M059J (cell line): Measurements from ENCODE around the gene TMTC2. TPM values are rescaled to one million over a fixed set of nuclear protein-coding genes. Genes with fewer than 3 reads are reported as not detected.
"Not testable (repeated sequence)": the region's sequence is repeated elsewhere in the genome, so short reads cannot be mapped to it uniquely, and the experiment has no call there.

Source experiments
- DNase-seq: peaks from one replicate; pipeline ENCODE4 v3.0.0-alpha.2; 2012; ENCODE audit warnings: low read depth
- total RNA-seq: library from RNA; depleted of rRNA; stranded (reverse); fragments of >200 nt; shearing (Covaris generic); gene quantifications from 2 replicates; pipeline ENCODE4 v1.2.3, GENCODE V29; 2014

TMTC2 gene
- total RNA-seq, 1 experiment from 2014 or later = 0.57 TPM

DNA sequence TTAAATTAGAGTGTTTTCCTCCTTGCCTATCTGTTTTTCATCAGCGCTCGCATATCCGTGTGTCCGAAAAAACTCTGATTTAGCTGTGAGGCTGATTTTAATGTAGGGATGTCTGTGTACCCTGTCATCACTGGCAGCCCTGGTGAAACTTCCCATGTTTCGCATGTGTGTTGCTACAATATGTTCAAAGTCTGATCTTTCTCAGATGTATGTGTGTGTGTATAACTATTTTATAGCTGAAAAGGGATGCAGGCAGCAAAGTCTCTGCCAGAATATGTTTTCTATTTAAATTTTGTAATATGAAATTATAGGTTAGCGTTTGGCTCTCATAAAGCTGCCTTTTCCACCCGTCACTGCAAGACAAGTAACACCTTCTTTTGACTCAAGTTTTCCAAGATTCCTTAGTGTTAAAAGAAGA is 154.8 kb downstream of the TMTC2 start:
- DNase-seq = no peak

DNA sequence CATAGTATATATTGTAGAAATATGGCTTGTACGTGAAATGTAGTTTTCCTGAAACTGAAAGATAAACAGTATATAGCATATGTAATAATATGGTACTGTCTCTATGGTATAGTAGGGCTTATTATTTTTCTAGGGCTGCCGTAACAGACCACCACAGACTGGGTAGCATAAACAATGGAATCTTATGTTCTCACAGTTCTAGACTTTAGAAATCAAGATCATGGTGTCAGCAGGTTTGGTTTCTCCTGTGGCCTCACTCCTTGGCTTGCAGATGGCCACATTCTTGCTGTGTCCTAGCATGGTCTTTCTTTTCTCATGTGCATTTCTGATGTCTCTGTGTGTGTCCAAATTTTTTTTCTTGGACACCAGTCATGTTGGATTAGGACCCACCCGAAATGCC is 155.8 kb downstream of the TMTC2 start:
- no peak for DNase-seq

- DNase-seq = not testable (repeated sequence)
These were observed 158.4 kb downstream of the TMTC2 start for GRCh38 chr12:82845076-82845475.

- DNase-seq = no peak
These were observed 162.1 kb downstream of the TMTC2 start for GRCh38 chr12:82848845-82849244.

DNA sequence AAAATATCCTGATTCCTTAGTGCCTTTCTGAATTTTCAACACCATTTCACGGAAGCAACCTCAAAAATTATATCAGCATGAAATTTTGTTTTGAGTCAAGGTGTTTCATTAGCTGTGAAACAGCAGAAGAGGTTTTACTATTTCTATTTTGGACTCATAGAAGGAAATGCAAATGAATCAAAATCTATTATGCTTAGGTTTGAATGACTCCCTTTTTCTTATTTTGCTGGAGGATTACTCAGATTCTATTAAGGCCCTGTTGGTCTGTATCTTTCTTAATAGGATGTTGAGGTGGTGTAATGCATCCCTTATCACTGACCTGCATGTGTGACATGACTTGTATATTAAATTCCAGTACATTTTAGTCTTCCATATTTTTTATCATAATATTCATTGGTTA is 165.8 kb downstream of the TMTC2 start:
- DNase-seq = no peak

GRCh38 chr12:82855872-82856271 is 169.2 kb downstream of the TMTC2 start:
- no peak for DNase-seq

GRCh38 chr12:82857276-82857675 is 170.6 kb downstream of the TMTC2 start:
- no peak for DNase-seq

GRCh38 chr12:82857911-82858533 is 171.3 kb downstream of the TMTC2 start:
- no peak for DNase-seq

DNA sequence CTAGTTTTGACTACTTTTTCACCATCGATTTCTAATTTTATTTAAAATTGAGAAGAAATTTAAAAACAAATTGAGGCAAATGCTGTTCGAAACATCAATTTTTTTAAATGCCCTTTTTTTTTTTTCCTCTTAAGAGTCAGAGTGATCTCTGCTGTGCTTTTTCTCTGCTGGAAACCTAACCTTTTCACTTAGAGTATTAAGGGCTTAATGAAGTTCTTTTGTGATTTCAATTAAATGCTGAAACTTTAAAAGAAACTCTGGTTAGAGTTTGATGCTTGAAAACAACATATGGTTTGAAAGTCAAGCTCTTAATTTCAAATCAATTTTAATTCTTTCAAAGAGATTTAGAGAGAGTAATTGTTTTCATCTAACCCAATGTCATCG is 171.8 kb downstream of the TMTC2 start:
- DNase-seq = no peak

GRCh38 chr12:82862069-82862841 is 175.5 kb downstream of the TMTC2 start:
- no peak for DNase-seq

DNA sequence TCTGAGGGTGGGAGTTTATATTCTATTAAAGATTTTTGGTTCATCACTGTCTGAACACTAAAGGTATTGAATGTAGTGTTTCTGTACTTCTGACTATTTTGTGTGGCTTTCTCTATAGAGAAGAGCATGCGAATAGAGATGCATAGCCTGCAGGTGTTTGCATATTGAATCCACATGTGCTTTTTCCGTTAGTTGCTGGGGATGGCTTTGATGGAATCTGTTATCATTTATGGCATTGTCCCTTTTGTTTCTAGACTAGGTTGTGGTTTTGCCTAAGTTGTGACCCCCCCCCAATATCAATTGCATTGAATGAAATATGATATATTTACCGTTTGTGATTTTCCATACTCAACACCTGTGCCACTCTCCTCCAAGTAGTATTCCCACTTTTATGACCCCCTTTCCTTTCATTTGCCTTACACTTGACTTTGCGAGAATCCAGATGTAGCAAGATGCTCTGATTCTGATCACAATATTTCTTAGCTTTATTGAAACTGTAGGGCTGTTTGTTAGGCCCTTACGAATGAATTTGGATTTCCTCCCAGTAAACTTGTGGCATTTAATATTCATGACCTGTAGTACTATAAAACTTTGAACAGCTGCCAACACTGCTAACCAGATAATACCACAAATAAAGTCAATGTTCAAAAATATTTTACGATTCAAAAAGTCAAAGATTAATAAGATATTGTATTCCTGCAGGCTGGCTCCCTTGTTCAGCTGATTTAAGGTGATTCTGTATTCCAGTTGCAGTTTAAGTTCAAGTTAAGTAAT is 176.4 kb downstream of the TMTC2 start:
- DNase-seq = no peak

- no peak for DNase-seq
These were observed 179.6 kb downstream of the TMTC2 start for GRCh38 chr12:82866227-82866775.

GRCh38 chr12:82866946-82867345 is 180.2 kb downstream of the TMTC2 start:
- no peak for DNase-seq

DNA sequence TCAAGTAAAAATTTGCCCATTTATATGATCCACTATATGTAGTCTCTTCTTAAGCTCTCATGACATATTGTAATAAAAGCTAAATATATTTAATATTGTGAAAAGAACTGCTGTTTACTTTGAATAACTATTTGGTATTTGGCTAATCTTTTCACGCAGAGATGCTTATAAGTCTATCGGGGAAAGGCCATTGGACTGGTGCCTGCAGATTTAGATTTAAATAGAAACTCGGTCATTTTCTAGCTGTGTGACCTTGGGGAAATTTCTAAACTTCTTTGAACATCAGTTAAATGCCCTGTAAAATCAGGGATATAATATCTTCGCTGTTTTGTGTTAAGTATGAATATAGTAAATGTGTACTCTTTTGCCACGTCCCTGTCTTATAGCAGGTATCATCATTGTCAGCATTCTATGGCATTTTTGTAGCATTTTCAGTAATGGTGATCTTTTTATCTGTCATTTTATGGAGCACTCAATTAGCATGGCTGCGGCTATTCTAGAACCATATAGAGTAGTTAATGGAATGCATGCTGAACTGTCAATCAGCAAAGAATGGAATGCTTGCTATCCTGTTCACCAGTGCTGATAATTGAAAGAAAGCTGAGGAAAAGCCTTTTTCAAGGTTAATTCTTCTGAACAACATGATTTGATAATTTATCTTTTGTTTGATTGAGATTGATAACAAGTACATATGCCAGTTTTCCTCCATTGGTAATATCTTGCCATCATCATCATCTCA is 181.2 kb downstream of the TMTC2 start:
- DNase-seq = no peak

DNA sequence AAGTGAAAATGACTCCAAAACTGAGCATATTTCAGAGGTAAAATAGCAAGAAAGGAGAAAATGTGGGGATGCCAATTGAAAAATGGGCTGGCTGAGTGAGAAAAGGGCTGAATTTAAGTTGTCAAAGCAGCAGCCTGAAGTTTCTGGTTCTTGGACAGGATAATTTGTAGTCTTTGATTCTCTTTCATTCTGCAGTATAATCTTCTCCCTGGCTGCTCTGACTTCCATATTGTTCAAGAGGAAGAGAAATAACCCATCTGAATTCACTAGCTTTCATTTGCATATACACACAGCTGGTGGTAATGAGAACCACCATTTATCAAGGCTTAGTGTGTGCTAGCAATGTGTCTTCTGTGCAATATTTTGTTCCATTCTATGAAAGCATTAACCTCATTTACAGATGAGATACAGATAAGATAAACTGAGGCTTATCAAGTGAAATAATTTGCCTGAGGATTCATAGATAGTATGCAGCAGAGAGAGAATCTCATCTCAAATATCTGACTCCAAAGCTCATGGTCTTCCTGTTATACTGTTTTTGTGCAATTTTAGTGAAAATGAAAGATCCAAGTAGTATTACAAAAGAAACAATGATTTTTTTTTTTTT is 184.2 kb downstream of the TMTC2 start:
- DNase-seq = no peak

DNA sequence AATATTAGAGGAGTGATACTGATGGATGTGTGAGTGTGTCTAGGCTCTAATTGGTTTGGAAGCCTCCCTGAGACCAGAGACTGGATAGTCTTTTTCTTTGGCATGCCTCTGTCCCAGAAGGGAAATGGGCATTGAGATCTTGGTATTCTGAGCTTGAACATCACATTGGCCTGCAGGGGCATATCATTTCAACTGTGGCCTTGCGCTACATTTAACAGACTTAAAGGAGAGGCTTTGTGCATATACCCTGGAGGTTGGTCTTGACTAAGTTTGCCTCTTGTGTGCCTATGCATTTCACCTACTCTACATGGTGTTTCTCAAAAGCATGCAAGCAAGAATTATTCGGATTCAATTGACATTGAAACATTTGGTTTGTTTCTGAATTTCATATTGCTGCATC is 185.4 kb downstream of the TMTC2 start:
- DNase-seq = no peak

DNA sequence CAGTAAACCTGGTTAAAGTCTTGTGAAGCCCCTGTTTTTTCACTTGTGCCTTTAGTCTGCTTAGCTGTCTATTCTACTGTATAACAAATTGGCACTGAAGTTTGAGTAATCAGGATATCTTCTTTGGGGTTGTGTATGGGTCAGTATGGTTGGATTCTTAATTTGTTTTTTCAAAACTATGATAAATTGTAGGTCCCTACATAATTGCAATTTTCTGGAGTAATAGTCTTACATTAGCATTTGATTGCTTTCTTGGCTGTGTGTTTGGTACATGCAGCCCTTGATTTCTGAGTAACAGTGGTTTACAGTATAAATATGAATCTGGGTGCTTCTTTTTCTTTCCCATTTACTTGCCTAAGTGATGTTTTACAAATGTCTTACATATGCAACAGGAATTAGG is 186.6 kb downstream of the TMTC2 start:
- no peak for DNase-seq

DNA sequence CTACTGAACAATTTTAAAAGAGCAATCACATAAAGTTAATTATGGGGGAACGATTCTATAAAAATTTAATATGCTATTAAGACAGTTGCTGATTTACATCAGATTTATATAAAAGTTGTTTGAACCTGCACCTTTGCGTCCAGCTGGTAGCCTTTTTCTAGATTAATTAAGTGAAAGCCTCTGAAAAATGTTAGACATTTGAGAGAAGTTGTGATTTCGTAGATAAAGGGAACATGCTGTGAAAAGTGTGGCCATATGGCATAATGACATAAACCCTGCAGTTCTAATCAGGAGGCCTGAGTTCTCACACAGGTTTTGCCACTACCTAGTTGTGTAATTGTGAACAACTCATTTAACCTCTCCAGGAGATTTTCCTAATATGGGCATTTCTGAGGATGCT is 187.2 kb downstream of the TMTC2 start:
- DNase-seq = no peak

GRCh38 chr12:82874945-82875344 is 188.2 kb downstream of the TMTC2 start:
- DNase-seq = no peak

DNA sequence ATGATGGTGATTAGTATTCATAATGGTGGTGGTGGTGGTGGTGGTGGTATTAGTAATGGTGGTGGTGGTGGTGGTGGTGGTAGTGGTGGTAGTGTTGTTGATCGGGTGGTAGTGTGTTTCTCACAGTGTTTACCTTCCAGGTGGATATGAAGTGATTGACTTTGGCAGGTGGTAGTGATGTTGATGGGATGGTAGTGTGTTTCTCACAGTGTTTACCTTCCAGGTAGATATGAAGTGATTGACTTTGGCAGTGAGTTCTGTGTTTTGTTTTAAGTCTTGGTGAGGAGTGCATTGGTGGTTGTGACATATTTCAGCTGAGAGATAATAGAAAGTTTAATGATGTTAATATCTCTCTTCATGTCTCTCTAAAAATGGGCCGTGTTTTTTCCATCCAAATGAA is 189.4 kb downstream of the TMTC2 start:
- no peak for DNase-seq

DNA sequence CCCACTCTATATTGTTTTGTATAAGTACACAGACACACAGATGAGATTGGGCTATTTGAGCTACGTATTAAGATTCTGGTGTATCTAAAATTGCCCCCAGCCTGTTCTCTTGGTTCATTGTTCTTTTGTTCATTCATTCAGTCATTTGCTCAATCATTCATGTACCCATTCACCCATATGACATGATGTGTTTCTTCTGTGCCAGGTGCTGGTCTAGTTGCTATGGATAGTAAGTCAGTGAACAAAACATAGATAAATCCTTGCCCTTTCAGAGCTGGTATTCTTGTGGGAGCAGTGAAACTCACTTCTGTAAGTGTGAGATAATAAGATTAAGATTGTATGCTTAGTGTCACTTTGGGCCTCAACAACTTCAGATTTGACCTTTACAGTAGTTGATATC is 191.3 kb downstream of the TMTC2 start:
- DNase-seq = no peak
